SK-N-SH treated with all-trans-retinoic acid at 6 μM for 48 hours (cell line): ENCODE data around the gene MPC1.

Experiments used
- POU6F1 ChIP-seq: fragments of 250-450 bp; sonication (Bioruptor Pico); IDR thresholded peaks from 2 replicates; pipeline ENCODE4 v1.8.0; 2021; ENCODE audit warnings: low read depth, mild to moderate bottlenecking, moderate library complexity, borderline replicate concordance
- ZFP3 ChIP-seq: fragments of 250-450 bp; sonication (Bioruptor Pico); IDR thresholded peaks from 2 replicates; pipeline ENCODE4 v1.5.0; 2020; ENCODE audit warnings: mild to moderate bottlenecking, moderate library complexity
- ZFP30 ChIP-seq: fragments of 450-650 bp; formaldehyde crosslinking; IDR thresholded peaks from 2 replicates; pipeline ENCODE4 v1.5.0; 2022; ENCODE audit warnings: mild to moderate bottlenecking, moderate library complexity
- TF ChIP-seq, protein P1 (sequence below): fragments of 250-450 bp; sonication (Bioruptor Pico); IDR thresholded peaks from 2 replicates; pipeline ENCODE4 v1.5.1; 2020; ENCODE audit warnings: low read depth, mild to moderate bottlenecking, moderate library complexity
- TF ChIP-seq, protein P2 (sequence below): fragments of 250-450 bp; sonication (Bioruptor Pico); IDR thresholded peaks from 2 replicates; pipeline ENCODE4 v1.5.0; 2020; ENCODE audit warnings: mild to moderate bottlenecking, moderate library complexity

- no peak for TF ChIP-seq ZFP30
- TF ChIP-seq, protein P1, sequence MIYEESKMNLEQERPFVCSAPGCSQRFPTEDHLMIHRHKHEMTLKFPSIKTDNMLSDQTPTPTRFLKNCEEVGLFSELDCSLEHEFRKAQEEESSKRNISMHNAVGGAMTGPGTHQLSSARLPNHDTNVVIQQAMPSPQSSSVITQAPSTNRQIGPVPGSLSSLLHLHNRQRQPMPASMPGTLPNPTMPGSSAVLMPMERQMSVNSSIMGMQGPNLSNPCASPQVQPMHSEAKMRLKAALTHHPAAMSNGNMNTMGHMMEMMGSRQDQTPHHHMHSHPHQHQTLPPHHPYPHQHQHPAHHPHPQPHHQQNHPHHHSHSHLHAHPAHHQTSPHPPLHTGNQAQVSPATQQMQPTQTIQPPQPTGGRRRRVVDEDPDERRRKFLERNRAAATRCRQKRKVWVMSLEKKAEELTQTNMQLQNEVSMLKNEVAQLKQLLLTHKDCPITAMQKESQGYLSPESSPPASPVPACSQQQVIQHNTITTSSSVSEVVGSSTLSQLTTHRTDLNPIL = no peak
- no peak for TF ChIP-seq ZFP3 (CRISPR knock-in tag)
- TF ChIP-seq POU6F1 (CRISPR knock-in tag) = no peak
- TF ChIP-seq, protein P2, sequence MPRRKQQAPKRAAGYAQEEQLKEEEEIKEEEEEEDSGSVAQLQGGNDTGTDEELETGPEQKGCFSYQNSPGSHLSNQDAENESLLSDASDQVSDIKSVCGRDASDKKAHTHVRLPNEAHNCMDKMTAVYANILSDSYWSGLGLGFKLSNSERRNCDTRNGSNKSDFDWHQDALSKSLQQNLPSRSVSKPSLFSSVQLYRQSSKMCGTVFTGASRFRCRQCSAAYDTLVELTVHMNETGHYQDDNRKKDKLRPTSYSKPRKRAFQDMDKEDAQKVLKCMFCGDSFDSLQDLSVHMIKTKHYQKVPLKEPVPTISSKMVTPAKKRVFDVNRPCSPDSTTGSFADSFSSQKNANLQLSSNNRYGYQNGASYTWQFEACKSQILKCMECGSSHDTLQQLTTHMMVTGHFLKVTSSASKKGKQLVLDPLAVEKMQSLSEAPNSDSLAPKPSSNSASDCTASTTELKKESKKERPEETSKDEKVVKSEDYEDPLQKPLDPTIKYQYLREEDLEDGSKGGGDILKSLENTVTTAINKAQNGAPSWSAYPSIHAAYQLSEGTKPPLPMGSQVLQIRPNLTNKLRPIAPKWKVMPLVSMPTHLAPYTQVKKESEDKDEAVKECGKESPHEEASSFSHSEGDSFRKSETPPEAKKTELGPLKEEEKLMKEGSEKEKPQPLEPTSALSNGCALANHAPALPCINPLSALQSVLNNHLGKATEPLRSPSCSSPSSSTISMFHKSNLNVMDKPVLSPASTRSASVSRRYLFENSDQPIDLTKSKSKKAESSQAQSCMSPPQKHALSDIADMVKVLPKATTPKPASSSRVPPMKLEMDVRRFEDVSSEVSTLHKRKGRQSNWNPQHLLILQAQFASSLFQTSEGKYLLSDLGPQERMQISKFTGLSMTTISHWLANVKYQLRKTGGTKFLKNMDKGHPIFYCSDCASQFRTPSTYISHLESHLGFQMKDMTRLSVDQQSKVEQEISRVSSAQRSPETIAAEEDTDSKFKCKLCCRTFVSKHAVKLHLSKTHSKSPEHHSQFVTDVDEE (CRISPR knock-in tag) = no peak
Measured at GRCh38 chr6:166389119-166389518, 6.4 kb upstream of the MPC1 start.
